Stimulated activated naive CD8-positive, alpha-beta T cell treated with anti-CD3 and anti-CD28 coated beads, Interleukin-15, amount 100 ng/mL, for 72 hours (primary cell): ENCODE data around the gene DAPL1.

Experiments
- ATAC-seq: fragments of 150-1000 bp; cut with Tn5 transposase; 2 replicates; pipeline ENCODE4 v1.10.0; 2021; ENCODE audit warnings: mild to moderate bottlenecking, moderate library complexity
- DNase-seq, 2 donors: peaks; one replicate each; pipeline ENCODE4 v3.0.0; 2021 to 2022
- H3K27ac Mint-ChIP-seq, 2 donors: one replicate each; pipeline ENCODE4 v1.8.0; 2022; ENCODE audit warnings: mild to moderate bottlenecking in 2 of 2, mixed read lengths in 2 of 2, moderate library complexity in 2 of 2
- H3K27me3 Mint-ChIP-seq: one replicate; pipeline ENCODE4 v1.8.0; 2022; ENCODE audit warnings: mixed read lengths
- H3K4me1 Mint-ChIP-seq: one replicate; pipeline ENCODE4 v1.8.0; 2022; ENCODE audit warnings: mild to moderate bottlenecking, mixed read lengths
- H3K4me3 Mint-ChIP-seq, 2 donors: one replicate each; pipeline ENCODE4 v1.8.0; 2022; ENCODE audit warnings: mild to moderate bottlenecking in 2 of 2, mixed read lengths in 2 of 2, moderate library complexity in 1 of 2
- H3K9me3 Mint-ChIP-seq, 2 donors: one replicate each; pipeline ENCODE4 v1.8.0; 2022; ENCODE audit warnings: mixed read lengths in 2 of 2

Gene DAPL1

GRCh38 chr2:158772306-158773078 lies 22.6 kb upstream of the DAPL1 start:
- Mint-ChIP-seq H3K9me3 (no peaks in the 10 kb centered on the region), H3K27ac (no peak overlapping the region), H3K4me1 (no peaks in the 10 kb centered on the region), H3K27me3 (peaks cover 8% of the 10 kb centered on the region), H3K4me3 (no peak overlapping the region)
- no peak for ATAC-seq
- no peak for DNase-seq

- no peaks in the 10 kb centered on the region for H3K9me3 Mint-ChIP-seq
- peaks cover 8% of the 10 kb centered on the region for H3K27me3 Mint-ChIP-seq
- no peak overlapping the region for H3K4me3 Mint-ChIP-seq
- DNase-seq (no peak), ATAC-seq (no peak)
- H3K27ac Mint-ChIP-seq = no peak overlapping the region
- no peaks in the 10 kb centered on the region for H3K4me1 Mint-ChIP-seq
Measured at GRCh38 chr2:158773121-158773520, 22.0 kb upstream of the DAPL1 start.

GRCh38 chr2:158774681-158775080 lies 20.4 kb upstream of the DAPL1 start:
- ATAC-seq (no peak), DNase-seq (no peak)
- Mint-ChIP-seq H3K4me3 (no peak overlapping the region), H3K27ac (no peak overlapping the region), H3K9me3 (no peaks in the 10 kb centered on the region), H3K27me3 (peaks cover 3% of the 10 kb centered on the region), H3K4me1 (no peaks in the 10 kb centered on the region)

GRCh38 chr2:158775273-158776027 lies 19.7 kb upstream of the DAPL1 start:
- Mint-ChIP-seq H3K27ac (no peak overlapping the region), H3K9me3 (no peaks in the 10 kb centered on the region), H3K27me3 (no peaks in the 10 kb centered on the region), H3K4me3 (no peak overlapping the region), H3K4me1 (no peaks in the 10 kb centered on the region)
- ATAC-seq (no peak), DNase-seq (no peak)

GRCh38 chr2:158776231-158776630 lies 18.9 kb upstream of the DAPL1 start:
- no peaks in the 10 kb centered on the region for H3K4me1 Mint-ChIP-seq
- peaks cover 5% of the 10 kb centered on the region for H3K27me3 Mint-ChIP-seq
- no peaks in the 10 kb centered on the region for H3K9me3 Mint-ChIP-seq
- H3K4me3 Mint-ChIP-seq = no peak overlapping the region
- ATAC-seq = no peak
- H3K27ac Mint-ChIP-seq = no peak overlapping the region
- no peak for DNase-seq

GRCh38 chr2:158777077-158777476 lies 18.0 kb upstream of the DAPL1 start:
- H3K4me3 Mint-ChIP-seq = no peak overlapping the region
- H3K9me3 Mint-ChIP-seq = no peaks in the 10 kb centered on the region
- ATAC-seq = no peak
- no peak for DNase-seq
- H3K27me3 Mint-ChIP-seq = peaks cover 7% of the 10 kb centered on the region
- H3K27ac Mint-ChIP-seq = no peak overlapping the region
- H3K4me1 Mint-ChIP-seq = no peaks in the 10 kb centered on the region

GRCh38 chr2:158778243-158778642 lies 16.9 kb upstream of the DAPL1 start:
- H3K9me3 Mint-ChIP-seq = no peaks in the 10 kb centered on the region
- no peak overlapping the region for H3K4me3 Mint-ChIP-seq
- no peak overlapping the region for H3K27ac Mint-ChIP-seq
- H3K27me3 Mint-ChIP-seq = peaks cover 7% of the 10 kb centered on the region
- H3K4me1 Mint-ChIP-seq = no peaks in the 10 kb centered on the region
- ATAC-seq (no peak), DNase-seq (no peak)

GRCh38 chr2:158779621-158780020 lies 15.5 kb upstream of the DAPL1 start:
- Mint-ChIP-seq H3K27ac (no peak overlapping the region), H3K9me3 (no peaks in the 10 kb centered on the region), H3K4me1 (no peaks in the 10 kb centered on the region), H3K4me3 (no peak overlapping the region), H3K27me3 (peaks cover 7% of the 10 kb centered on the region)
- ATAC-seq (no peak), DNase-seq (no peak)

GRCh38 chr2:158781353-158781961 lies 13.7 kb upstream of the DAPL1 start:
- DNase-seq = no peak
- no peaks in the 10 kb centered on the region for H3K4me1 Mint-ChIP-seq
- no peak overlapping the region for H3K27ac Mint-ChIP-seq

GRCh38 chr2:158782136-158782535 lies 13.0 kb upstream of the DAPL1 start:
- H3K9me3 Mint-ChIP-seq = no peaks in the 10 kb centered on the region
- no peak overlapping the region for H3K27ac Mint-ChIP-seq
- ATAC-seq (no peak), DNase-seq (no peak)
- H3K4me3 Mint-ChIP-seq = no peak overlapping the region
- peaks cover 7% of the 10 kb centered on the region for H3K27me3 Mint-ChIP-seq
- H3K4me1 Mint-ChIP-seq = no peaks in the 10 kb centered on the region

More at GRCh38 chr2:158781353-158781961, 13.7 kb upstream of the DAPL1 start:
- Mint-ChIP-seq H3K9me3 (no peaks in the 10 kb centered on the region), H3K27me3 (peaks cover 7% of the 10 kb centered on the region), H3K4me3 (no peak overlapping the region)
- no peak for ATAC-seq

GRCh38 chr2:158782616-158783015 lies 12.5 kb upstream of the DAPL1 start:
- peaks cover 7% of the 10 kb centered on the region for H3K27me3 Mint-ChIP-seq
- H3K4me3 Mint-ChIP-seq = no peak overlapping the region
- no peak for DNase-seq
- H3K9me3 Mint-ChIP-seq = no peaks in the 10 kb centered on the region
- ATAC-seq = no peak
- no peak overlapping the region for H3K27ac Mint-ChIP-seq
- no peaks in the 10 kb centered on the region for H3K4me1 Mint-ChIP-seq

- Mint-ChIP-seq H3K27ac (no peak overlapping the region), H3K4me3 (no peak overlapping the region), H3K4me1 (no peaks in the 10 kb centered on the region), H3K9me3 (no peaks in the 10 kb centered on the region), H3K27me3 (peaks cover 9% of the 10 kb centered on the region)
- ATAC-seq (no peak), DNase-seq (no peak)
Measured at GRCh38 chr2:158783923-158784322, 11.2 kb upstream of the DAPL1 start.

GRCh38 chr2:158786897-158787296 lies 8.2 kb upstream of the DAPL1 start:
- ATAC-seq (no peak), DNase-seq (no peak)
- Mint-ChIP-seq H3K4me3 (no peak overlapping the region), H3K9me3 (no peaks in the 10 kb centered on the region), H3K4me1 (no peaks in the 10 kb centered on the region), H3K27me3 (peaks cover 19% of the 10 kb centered on the region), H3K27ac (no peak overlapping the region)

- H3K4me3 Mint-ChIP-seq = no peak overlapping the region
- DNase-seq = no peak
- H3K4me1 Mint-ChIP-seq = no peaks in the 10 kb centered on the region
- H3K27me3 Mint-ChIP-seq = peaks cover 26% of the 10 kb centered on the region
- H3K27ac Mint-ChIP-seq = no peak overlapping the region
- H3K9me3 Mint-ChIP-seq = no peaks in the 10 kb centered on the region
- ATAC-seq = no peak
Measured at GRCh38 chr2:158788951-158789350, 6.2 kb upstream of the DAPL1 start.

GRCh38 chr2:158796652-158797051 lies 1.5 kb downstream of the DAPL1 start:
- Mint-ChIP-seq H3K27ac (no peak overlapping the region), H3K4me1 (no peaks in the 10 kb centered on the region), H3K9me3 (no peaks in the 10 kb centered on the region), H3K27me3 (peaks cover 30% of the 10 kb centered on the region), H3K4me3 (no peak overlapping the region)
- DNase-seq (no peak), ATAC-seq (no peak)
